NT2/D1 (cell line): ENCODE results near the gene CD109.
"Not testable (repeated sequence)": the region's sequence is repeated elsewhere in the genome, so short reads cannot be mapped to it uniquely, and the experiment has no call there.

Experiments
- DNase-seq: peaks from one replicate; pipeline ENCODE4 v3.0.0-alpha.2; 2011; ENCODE audit warnings: low read depth, low spot score
- H3K27me3 ChIP-seq: 2 replicates; pipeline ENCODE4 v1.6.0; 2011; ENCODE audit warnings: mild to moderate bottlenecking; ENCODE audit not compliant: insufficient read length, insufficient read depth
- H3K36me3 ChIP-seq: 2 replicates; pipeline ENCODE4 v1.6.1; 2011; ENCODE audit warnings: mild to moderate bottlenecking, low read length, mixed read lengths; ENCODE audit not compliant: insufficient read depth, insufficient read length
- H3K4me1 ChIP-seq: 2 replicates; pipeline ENCODE4 v1.5.1; 2011; ENCODE audit not compliant: insufficient read depth, insufficient read length
- H3K4me3 ChIP-seq: 2 replicates; pipeline ENCODE4 v1.5.1; 2011; ENCODE audit warnings: low read depth; ENCODE audit not compliant: insufficient read length
- H3K9ac ChIP-seq: 2 replicates; pipeline ENCODE4 v1.6.0; 2011; ENCODE audit warnings: low read depth; ENCODE audit not compliant: insufficient read length
- H3K9me3 ChIP-seq: 2 replicates; pipeline ENCODE4 v1.5.1; 2011; ENCODE audit warnings: mild to moderate bottlenecking, low read length; ENCODE audit not compliant: insufficient read depth
- SUZ12 ChIP-seq: IDR thresholded peaks from 2 replicates; pipeline ENCODE4 v1.6.1; 2011; ENCODE audit not compliant: insufficient read length, insufficient read depth; ENCODE audit errors: extremely low read depth
- YY1 ChIP-seq: IDR thresholded peaks from 2 replicates; pipeline ENCODE4 v1.6.1; 2011; ENCODE audit not compliant: insufficient read length, insufficient read depth
- ZNF274 ChIP-seq: IDR thresholded peaks from 2 replicates; pipeline ENCODE4 v1.6.1; 2011; ENCODE audit warnings: mild to moderate bottlenecking, low read depth, low read length

CD109 gene

DNA sequence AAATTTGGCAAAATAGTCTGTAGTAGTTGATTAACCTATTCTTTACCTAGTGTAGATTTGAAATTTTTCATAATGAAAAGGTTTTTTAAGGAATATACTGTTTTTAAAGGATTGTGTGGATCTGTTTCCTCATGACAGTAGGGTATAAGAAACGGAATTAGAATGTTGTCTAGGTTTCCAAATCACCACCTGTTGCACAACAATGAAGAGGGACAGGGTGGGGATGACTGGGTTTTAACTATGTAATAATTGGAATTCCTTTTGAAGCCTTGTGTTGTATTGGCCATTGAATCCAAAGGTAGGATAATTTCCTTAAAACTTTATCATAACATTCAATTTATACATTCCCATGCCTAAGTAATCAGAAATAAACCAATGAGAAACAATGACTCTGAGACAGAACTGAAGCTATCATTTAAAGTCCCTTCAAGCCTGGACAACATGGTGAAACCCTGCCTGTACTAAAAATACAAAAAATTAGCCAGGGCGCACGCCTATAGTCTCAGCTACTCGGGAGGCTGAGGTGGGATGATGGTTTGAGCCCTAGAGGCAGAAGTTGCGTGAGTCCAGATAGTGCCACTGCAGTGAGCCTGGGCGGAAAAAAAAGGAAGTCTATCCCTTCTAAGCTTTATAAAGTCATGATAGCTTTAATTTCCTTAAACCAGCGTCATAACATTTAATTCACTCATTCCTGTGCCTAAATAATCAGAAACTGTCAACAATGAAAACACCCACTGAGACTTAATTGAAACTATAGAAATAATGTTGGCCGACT lies 23.9 kb upstream of the CD109 start:
- Histone ChIP-seq H3K27me3 (no peaks in the 10 kb centered on the region), H3K36me3 (no peaks in the 10 kb centered on the region), H3K9ac (no peak overlapping the region), H3K4me3 (no peak overlapping the region), H3K9me3 (no peaks in the 10 kb centered on the region), H3K4me1 (no peaks in the 10 kb centered on the region)
- no peak for DNase-seq
- TF ChIP-seq ZNF274 (no peak), YY1 (no peak), SUZ12 (no peak)

DNA sequence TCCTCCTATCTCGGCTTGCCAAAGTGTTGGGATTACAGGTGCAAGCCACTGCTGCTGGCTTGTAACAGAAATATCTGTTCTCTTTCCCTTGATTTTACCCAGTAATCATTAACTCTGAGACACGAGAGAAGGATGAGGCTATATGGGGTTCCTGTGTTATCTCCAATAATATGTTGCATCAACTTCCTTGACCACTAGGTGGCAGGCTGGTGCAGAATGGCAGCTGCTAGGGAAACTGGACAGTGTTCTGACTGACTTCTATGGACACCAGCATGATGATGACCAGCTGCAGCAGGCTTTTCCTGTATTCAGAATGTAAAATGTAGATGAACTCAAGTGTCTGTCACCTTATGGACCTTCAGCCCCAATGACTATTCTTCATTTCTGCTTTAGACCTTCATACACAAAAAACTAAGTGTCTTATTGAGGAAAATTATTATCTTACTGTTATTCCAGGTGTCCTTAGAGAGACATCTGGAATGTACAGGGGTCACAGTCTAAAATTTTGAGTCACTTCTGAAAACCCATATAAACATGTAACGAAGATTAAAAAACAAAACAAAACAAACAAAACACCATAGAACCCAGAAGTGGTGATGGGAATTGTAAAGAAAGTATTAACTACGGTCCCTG lies 20.4 kb upstream of the CD109 start:
- H3K4me3 ChIP-seq: no peak overlapping the region
- TF ChIP-seq SUZ12 (no peak), ZNF274 (no peak), YY1 (no peak)
- no peak overlapping the region for H3K9ac ChIP-seq
- no peaks in the 10 kb centered on the region for H3K36me3 ChIP-seq
- no peak for DNase-seq
- no peaks in the 10 kb centered on the region for H3K4me1 ChIP-seq
- H3K27me3 ChIP-seq: no peaks in the 10 kb centered on the region
- no peaks in the 10 kb centered on the region for H3K9me3 ChIP-seq

DNA sequence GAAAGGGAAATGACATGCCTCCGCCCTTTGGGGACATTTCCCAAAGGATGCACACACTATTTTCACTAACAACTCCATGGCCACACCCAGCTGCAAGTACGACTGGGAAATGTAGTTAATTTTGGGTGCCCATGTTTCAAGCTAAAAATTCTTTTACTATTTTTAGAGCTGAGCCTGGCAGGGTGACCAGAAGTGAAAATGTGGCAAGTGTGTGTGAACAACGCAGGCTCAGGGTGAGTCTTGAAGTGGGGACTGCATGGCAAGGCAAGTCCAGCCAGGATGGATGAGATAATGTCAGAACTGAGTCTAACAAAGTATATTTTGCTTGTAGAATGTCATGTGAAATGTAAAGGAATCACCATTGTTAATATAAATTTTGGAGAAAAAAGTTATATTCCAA lies 17.0 kb upstream of the CD109 start:
- TF ChIP-seq SUZ12 (no peak), ZNF274 (no peak)
- DNase-seq: no peak
- Histone ChIP-seq H3K9me3 (peaks cover 13% of the 10 kb centered on the region; the same call in 1 of the 2 replicates), H3K9ac (no peak overlapping the region), H3K36me3 (no peaks in the 10 kb centered on the region), H3K27me3 (no peaks in the 10 kb centered on the region), H3K4me1 (no peaks in the 10 kb centered on the region), H3K4me3 (no peak overlapping the region)

DNA sequence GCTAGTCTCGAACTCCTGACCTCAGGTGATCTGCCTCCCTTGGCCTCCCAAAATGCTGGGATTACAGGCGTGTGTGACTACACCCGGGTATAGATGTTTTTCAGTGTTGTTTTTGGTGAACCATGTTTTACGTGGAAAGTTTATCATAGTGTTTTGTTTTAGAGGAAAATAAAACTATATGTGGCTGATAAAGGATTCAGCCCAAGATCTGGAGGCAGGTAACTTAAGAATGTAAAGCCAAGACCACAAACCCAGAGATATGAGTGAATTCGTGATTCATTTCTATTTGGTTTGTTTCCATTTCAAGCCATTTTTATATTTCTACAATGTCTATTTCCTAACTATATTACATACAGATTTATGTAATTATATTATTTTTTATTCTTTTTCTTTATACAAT lies 16.2 kb upstream of the CD109 start:
- not testable (repeated sequence) for H3K4me3 ChIP-seq, H3K4me1 ChIP-seq, H3K36me3 ChIP-seq

DNA sequence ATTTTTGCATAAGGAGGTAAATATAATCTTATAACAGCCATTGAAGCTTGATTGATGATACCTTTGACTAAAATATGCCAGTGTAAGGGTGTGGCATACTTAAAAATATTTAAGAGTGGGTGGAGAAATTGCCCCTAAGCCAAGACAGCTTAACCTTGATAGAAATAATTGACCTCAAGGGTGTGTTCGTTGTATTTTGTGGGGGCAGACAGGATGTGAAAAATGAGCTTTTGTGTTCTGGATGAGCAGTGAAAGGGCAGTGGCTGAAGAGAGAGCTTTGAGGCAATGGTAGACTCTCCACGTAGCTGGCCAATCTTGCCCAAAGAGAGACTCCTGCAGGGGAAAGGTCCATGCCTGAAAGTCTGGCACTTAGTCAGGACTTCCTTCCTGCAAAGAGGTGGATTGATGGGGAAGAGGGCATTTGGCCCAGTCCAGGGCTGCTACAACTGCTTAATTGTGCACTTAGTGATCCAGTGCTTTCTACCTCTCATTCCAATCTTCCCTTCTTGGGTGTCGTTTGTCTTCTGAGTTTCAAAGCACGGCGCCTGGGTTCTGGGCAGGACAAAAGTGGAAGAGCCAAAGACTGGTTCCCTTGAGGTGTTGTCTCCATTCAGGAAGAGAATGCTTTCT lies 15.6 kb upstream of the CD109 start:
- H3K4me1 ChIP-seq: no peaks in the 10 kb centered on the region
- no peaks in the 10 kb centered on the region for H3K27me3 ChIP-seq
- H3K36me3 ChIP-seq: no peaks in the 10 kb centered on the region
- DNase-seq: no peak
- H3K9me3 ChIP-seq: peaks cover 19% of the 10 kb centered on the region; the same call in 1 of the 2 replicates
- TF ChIP-seq SUZ12: no peak
- no peak for TF ChIP-seq YY1
- TF ChIP-seq ZNF274: no peak
- H3K9ac ChIP-seq: no peak overlapping the region
- no peak overlapping the region for H3K4me3 ChIP-seq

More for the DNA sequence above, 16.2 kb upstream of the CD109 start:
- H3K27me3 ChIP-seq, H3K9ac ChIP-seq, DNase-seq: not testable (repeated sequence)
- H3K9me3 ChIP-seq: peaks cover 19% of the 10 kb centered on the region; the same call in 1 of the 2 replicates

DNA sequence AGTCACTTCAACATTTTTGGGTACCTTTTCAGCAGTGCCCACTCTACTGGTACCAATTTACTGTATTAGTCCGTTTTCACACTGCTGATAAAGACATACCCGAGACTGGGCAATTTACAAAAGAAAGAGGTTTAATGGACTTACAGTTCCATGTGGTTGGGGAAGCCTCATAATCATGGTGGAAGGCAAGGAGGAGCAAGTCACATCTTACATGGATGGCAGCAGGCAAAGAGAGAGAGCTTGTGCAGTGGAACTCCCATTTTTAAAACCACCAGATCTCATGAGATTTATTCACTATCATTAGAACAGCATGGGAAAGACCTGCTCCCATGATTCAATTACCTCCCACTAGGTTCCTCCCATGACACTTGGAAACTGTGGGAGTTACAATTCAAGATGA lies 12.4 kb upstream of the CD109 start:
- H3K9ac ChIP-seq, H3K27me3 ChIP-seq, H3K4me1 ChIP-seq, DNase-seq, H3K4me3 ChIP-seq, H3K36me3 ChIP-seq: not testable (repeated sequence)
- peaks cover 19% of the 10 kb centered on the region; the same call in 1 of the 2 replicates for H3K9me3 ChIP-seq

DNA sequence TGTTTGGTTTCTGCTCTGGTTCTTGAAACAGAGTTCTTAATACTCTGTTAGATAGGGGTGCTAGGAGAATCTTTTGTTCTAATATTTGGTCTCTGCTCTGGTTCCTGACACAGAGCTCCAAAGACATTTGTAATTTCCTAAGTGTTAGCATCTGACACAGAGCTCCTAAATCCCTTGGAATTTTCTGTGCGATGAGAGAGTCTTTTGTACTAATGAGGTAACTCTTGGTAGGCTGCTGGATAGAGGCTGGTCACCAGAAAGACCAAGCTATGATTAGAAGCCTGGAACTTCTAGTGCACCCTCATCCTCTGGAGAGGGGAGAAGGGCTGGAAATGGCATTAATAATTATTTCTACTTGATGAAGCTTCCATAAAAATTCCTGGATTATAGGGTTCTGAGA lies 7.7 kb upstream of the CD109 start:
- Histone ChIP-seq H3K4me3 (no peak overlapping the region), H3K9ac (no peak overlapping the region), H3K4me1 (no peaks in the 10 kb centered on the region), H3K36me3 (no peaks in the 10 kb centered on the region), H3K9me3 (peaks cover 11% of the 10 kb centered on the region; the same call in 1 of the 2 replicates), H3K27me3 (no peaks in the 10 kb centered on the region)
- TF ChIP-seq YY1: no peak
- TF ChIP-seq SUZ12: no peak
- TF ChIP-seq ZNF274: no peak
- DNase-seq: no peak
